NCI-H187 (cell line): Measurements from ENCODE around the gene TTN.

Experiments used
- DNase-seq, 2 experiments: peaks; one replicate each; lab custom pipeline; 2025; lab: John Stamatoyannopoulos, UW

The TTN gene

DNA sequence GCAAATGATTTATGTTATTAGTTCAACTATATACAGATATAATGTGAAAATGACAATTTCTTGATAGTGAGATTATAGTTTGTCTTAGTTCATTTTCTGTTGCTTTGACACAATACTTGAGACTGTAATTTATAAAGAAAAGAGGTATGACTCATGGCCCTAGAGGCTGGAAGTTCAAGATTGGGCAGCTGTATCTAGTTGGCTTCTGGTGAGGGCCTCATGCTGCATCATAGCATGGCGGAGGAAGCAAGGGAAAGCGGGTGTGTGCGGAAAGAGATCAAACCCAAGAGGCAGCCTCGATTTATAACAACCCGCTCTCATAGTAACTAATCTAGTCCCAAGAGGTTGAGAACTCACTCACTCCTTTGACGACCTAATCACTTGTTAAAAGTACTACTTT, 315.6 kb downstream of the TTN start:
- DNase-seq, result no peak

DNA sequence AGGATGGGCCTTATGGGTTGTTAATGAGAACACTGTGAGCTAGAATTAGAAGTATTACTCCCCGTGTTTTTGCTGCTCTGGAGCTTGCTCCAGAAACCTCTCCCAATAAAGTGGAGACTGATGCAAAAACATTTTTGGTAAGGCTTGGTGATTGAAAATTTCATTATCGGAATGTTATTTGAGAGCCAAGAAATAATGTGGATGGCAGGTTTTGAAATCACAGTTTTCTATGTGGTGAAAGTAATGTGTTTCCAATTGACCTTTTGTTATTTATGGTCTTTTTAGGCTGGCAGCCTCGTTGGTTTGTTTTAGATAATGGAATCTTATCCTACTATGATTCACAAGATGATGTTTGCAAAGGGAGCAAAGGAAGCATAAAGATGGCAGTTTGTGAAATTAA, 321.9 kb downstream of the TTN start:
- DNase-seq, result no peak

DNA sequence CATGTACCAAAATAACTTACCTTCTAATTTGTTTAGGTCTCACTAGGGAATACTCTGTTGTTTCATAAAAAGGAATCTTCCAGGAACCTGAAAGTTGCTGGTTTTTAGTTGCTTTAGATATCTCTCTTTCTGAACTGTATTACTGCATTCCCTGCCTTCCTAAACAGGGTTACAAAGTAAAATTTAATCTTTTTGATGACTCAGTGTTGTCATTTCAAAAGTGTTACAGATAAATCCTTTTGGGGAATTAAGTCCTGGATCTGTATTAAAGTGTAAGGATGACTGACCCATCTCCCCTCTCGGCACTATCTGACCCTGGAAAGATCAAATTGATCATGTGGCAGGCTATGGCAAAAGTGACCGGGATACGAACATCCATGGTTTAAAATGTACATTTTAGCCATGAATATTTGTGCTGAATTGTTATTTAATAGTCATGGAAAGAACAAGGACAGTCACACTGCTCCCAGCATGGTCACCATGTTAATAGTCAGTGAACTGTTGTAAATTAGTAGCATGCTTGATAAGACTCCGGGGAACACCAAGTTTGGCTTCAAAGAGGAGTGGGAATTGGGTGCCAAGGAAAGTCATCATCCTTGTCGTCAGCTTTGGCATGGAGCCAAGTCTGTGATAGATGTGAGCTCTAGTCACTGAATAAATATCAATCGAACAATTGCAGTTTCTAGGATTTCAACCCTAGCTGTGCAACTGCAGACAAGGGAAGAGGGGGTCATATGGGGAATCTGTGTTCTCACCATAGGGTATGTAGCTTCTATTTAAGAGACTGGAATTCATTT, 322.8 kb downstream of the TTN start:
- no peak for DNase-seq

- no peak for DNase-seq
Observed at GRCh38 chr2:178482437-178482836, 324.8 kb downstream of the TTN start.

DNA sequence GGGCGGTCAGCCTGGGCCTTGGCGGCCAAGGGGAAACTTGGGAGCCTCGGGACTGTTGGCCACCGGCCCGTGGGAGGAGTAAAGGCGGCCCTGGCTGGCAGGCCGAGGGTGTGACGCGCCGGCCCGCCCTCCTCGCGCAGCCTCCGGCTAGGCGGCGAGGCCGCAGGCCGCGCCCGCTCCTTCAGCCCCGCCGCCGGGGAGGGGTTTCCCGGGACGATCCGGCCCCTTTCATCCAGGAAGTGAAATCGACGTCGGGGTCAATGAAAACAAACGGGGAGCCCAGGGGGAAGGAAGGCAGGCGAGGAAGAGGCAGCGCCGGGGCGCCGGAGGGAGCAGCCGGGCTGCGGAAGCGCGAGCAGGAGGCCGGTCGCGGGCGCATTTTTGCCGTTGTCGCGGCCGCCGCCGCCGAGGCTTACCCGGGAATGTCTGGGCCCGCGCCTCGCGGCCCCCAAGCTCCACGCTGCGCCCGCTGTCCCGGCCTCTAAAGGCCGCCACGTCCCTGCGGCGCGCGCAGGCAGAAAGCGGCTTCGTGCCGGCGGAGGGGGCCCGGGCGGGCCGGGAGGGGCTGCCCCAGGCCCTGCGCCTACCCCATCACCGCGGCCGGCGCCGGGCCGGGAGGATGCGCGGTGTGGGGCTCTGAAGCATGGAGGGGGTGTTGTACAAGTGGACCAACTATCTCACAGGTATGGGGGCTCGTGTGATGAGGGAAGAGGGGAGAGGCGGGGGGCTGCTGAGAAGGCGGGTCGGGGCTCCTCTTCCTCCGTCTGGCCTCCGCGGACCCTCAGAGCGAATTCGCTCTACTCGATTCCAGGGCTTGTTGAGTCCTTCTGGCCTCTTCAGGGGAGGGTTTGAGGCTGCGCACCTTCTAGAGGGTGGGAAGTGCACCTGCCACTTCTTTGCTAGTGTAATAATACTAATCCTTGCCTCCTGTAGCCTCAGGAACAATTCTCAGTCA, 326.7 kb downstream of the TTN start, which contains the start of gene PLEKHA3:
Gene PLEKHA3, plus strand, starts transcription at position 231 of the 955 bp plus-strand sequence. Its CDS starts 413 bp downstream, at position 644.
- DNase-seq, result peak; percentile 17 to 35

DNA sequence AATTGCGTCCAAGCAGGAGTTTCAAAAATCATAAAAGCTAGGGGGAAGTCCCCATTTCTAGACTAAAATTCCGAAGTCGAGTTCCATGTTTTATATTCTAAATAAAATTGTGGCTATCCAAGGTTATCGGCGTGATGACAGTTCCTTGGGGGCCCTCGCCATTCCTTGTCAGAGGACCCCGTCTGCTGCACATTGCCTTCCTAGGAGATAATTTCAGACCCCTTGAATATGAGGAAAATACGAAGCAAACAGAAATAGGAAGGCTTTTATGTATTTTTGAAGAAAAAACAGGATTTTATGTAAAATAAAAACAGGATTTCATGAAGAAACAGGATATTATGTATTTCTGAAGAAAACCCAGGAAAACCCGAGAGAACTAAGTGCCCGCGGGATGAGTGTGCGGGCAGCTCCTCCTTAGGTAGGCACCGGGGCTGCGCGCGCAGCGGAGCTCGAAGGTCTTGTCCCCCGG, 327.4 kb downstream of the TTN start:
- no peak for DNase-seq

DNA sequence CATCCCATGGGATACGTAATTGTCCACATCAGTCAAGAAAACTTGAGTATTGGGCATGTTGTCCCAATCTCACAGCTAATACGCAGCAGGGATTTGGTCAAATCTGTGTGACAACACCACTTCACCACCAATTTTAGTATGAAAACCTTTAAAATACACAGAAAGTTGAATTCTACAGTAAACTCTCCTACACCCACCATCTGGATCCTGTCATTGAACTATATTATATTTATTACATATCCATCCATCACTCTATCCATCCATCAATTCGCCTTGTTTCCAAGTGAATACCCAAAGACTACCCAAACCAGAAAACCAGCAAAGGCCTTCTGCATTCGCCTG, 328.0 kb downstream of the TTN start:
- DNase-seq, result no peak

- peak; percentile 47 to 54 for DNase-seq
Observed at GRCh38 chr2:178478439-178479274, 328.6 kb downstream of the TTN start, which contains the start of gene FKBP7. Gene FKBP7, minus strand, starts transcription at chr2:178478600. Its CDS starts 101 bp downstream, at chr2:178478499.

GRCh38 chr2:178478130-178478438, 329.1 kb downstream of the TTN start:
- DNase-seq, result peak in 1 of 2 experiments; percentile 43

DNA sequence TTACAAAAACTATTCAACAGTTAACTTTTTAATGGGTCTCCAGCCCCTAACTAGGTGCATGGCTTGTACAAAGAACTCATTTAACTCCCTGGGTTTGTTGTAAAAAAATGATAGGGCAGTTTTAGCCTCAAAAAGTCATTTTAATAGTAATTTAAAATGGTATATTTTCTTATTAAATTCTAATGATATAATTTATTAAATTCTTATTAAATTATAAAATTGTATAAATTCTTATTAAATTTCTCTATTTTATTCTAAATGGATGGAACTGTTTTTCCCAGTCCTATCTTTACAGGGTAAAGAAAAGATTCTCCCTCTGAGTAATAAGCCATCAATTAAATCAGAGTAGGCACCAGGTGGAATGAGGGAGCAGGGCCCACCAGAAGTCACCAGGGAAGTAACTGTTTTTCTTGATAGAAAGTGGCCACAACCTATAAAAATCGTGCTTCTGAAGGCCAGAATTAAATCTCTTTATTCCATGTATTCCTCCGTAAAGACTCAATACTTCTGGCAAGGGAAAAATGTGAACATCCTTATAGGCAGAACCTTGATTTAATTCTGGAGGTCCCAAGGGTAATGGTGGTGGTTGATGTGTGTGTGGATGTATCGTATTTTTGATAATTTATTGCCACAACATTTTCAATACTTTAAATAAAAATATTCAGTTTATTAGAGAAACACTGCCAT, 329.6 kb downstream of the TTN start:
- no peak for DNase-seq

GRCh38 chr2:178476477-178476876, 330.7 kb downstream of the TTN start:
- DNase-seq, result no peak
